BLaER1 treated with 17β-estradiol and CSF1 and Interleukin-3, amounts not matched to agents 10 nM and 100 nM (cell line): Measurements from ENCODE around the gene AATF.

Experiments used
- H3K27ac ChIP-seq, 11 experiments: shearing (Covaris generic); formaldehyde crosslinking; 2 replicates each; pipeline ENCODE4 v1.8.1; 2022
- H3K27me3 ChIP-seq, 11 experiments: shearing (Covaris generic); formaldehyde crosslinking; 2 replicates each; pipeline ENCODE4 v1.8.1; 2022
- H3K36me3 ChIP-seq, 11 experiments: shearing (Covaris generic); formaldehyde crosslinking; 2 replicates each; pipeline ENCODE4 v1.8.1; 2022
- H3K4me1 ChIP-seq, 10 experiments: shearing (Covaris generic); formaldehyde crosslinking; 2 replicates each; pipeline ENCODE4 v1.8.1; 2022
- H3K4me2 ChIP-seq, 11 experiments: shearing (Covaris generic); formaldehyde crosslinking; 2 replicates each; pipeline ENCODE4 v1.8.1; 2022
- H3K4me3 ChIP-seq, 10 experiments: shearing (Covaris generic); formaldehyde crosslinking; 2 replicates each; pipeline ENCODE4 v1.8.1; 2022
- H3K9ac ChIP-seq, 11 experiments: shearing (Covaris generic); formaldehyde crosslinking; 2 replicates each; pipeline ENCODE4 v1.8.1; 2022
- H3K9me3 ChIP-seq, 11 experiments: shearing (Covaris generic); formaldehyde crosslinking; replicated peaks in 1 of 11; 2 replicates each; pipeline ENCODE4 v1.8.1; 2022
- H4K20me1 ChIP-seq, 11 experiments: shearing (Covaris generic); formaldehyde crosslinking; 2 replicates each; pipeline ENCODE4 v1.8.1; 2022
- Cebpa-rat ChIP-seq, 11 experiments: shearing (Covaris generic); IDR thresholded peaks; 2 replicates each; pipeline ENCODE4 v1.8.1; 2022

The AATF gene

GRCh38 chr17:36918211-36918691, 30.5 kb upstream of the AATF start:
- no peak overlapping the region for H3K4me3 ChIP-seq
- H3K36me3 ChIP-seq = no peaks in the 10 kb centered on the region
- H3K4me1 ChIP-seq = peaks cover 0 to 16% (median 0%) of the 10 kb centered on the region in 10 experiments; a peak in 5 of 20 replicates
- H4K20me1 ChIP-seq = peaks cover 0 to 19% (median 0%) of the 10 kb centered on the region in 11 experiments; a peak in 7 of 22 replicates
- H3K4me2 ChIP-seq = no peak overlapping the region; a peak in 1 of 22 replicates
- H3K27me3 ChIP-seq = peaks cover 40 to 56% (median 47%) of the 10 kb centered on the region in 11 experiments
- no peak overlapping the region; a peak in 1 of 22 replicates for H3K9ac ChIP-seq
- no peaks in the 10 kb centered on the region for H3K9me3 ChIP-seq
- no peak overlapping the region for H3K27ac ChIP-seq
- TF ChIP-seq Cebpa-rat (IDR thresholded peaks at IDR 0.05) = no peak

GRCh38 chr17:36919407-36919968, 29.3 kb upstream of the AATF start:
- Histone ChIP-seq H3K36me3 (no peaks in the 10 kb centered on the region), H3K4me1 (peaks cover 0 to 16% (median 0%) of the 10 kb centered on the region in 10 experiments; a peak in 5 of 20 replicates), H3K4me2 (no peak overlapping the region), H3K9ac (no peak overlapping the region), H3K9me3 (no peaks in the 10 kb centered on the region), H3K27ac (no peak overlapping the region), H3K27me3 (peaks cover 40 to 64% (median 52%) of the 10 kb centered on the region in 11 experiments), H4K20me1 (peaks cover 0 to 19% (median 0%) of the 10 kb centered on the region in 11 experiments; a peak in 7 of 22 replicates), H3K4me3 (no peak overlapping the region)
- no peak for TF ChIP-seq Cebpa-rat (IDR thresholded peaks at IDR 0.05)

GRCh38 chr17:36920032-36921005, 28.4 kb upstream of the AATF start:
- no peaks in the 10 kb centered on the region for H3K9me3 ChIP-seq
- peaks cover 0 to 16% (median 0%) of the 10 kb centered on the region in 10 experiments; a peak in 5 of 20 replicates for H3K4me1 ChIP-seq
- H3K27ac ChIP-seq = no peak overlapping the region
- peaks cover 40 to 67% (median 57%) of the 10 kb centered on the region in 11 experiments for H3K27me3 ChIP-seq
- no peak overlapping the region for H3K4me3 ChIP-seq
- no peak overlapping the region for H3K9ac ChIP-seq
- H4K20me1 ChIP-seq = peaks cover 0 to 19% (median 0%) of the 10 kb centered on the region in 11 experiments; a peak in 7 of 22 replicates
- H3K36me3 ChIP-seq = no peaks in the 10 kb centered on the region
- TF ChIP-seq Cebpa-rat (IDR thresholded peaks at IDR 0.05) = no peak
- H3K4me2 ChIP-seq = peak overlapping the region in 2 of 11 experiments; percentile 10 to 18; a peak in 4 of 22 replicates

GRCh38 chr17:36921095-36921851, 27.5 kb upstream of the AATF start:
- H3K9me3 ChIP-seq = no peaks in the 10 kb centered on the region
- no peak overlapping the region for H3K9ac ChIP-seq
- H3K36me3 ChIP-seq = no peaks in the 10 kb centered on the region
- TF ChIP-seq Cebpa-rat (IDR thresholded peaks at IDR 0.05) = no peak
- H3K4me2 ChIP-seq = no peak overlapping the region; a peak in 1 of 22 replicates
- H4K20me1 ChIP-seq = peaks cover 0 to 19% (median 0%) of the 10 kb centered on the region in 11 experiments; a peak in 7 of 22 replicates
- H3K4me3 ChIP-seq = no peak overlapping the region
- no peak overlapping the region for H3K27ac ChIP-seq
- H3K4me1 ChIP-seq = peaks cover 0 to 16% (median 0%) of the 10 kb centered on the region in 10 experiments; a peak in 5 of 20 replicates
- H3K27me3 ChIP-seq = peaks cover 40 to 75% (median 60%) of the 10 kb centered on the region in 11 experiments

GRCh38 chr17:36922175-36922574, 26.6 kb upstream of the AATF start:
- Histone ChIP-seq H3K27ac (no peak overlapping the region), H3K4me3 (no peak overlapping the region), H3K9ac (no peak overlapping the region), H3K36me3 (no peaks in the 10 kb centered on the region), H4K20me1 (peaks cover 0 to 19% (median 0%) of the 10 kb centered on the region in 11 experiments; a peak in 7 of 22 replicates), H3K4me1 (peaks cover 0 to 16% (median 0%) of the 10 kb centered on the region in 10 experiments; a peak in 5 of 20 replicates), H3K9me3 (no peaks in the 10 kb centered on the region), H3K4me2 (no peak overlapping the region), H3K27me3 (peaks cover 42 to 84% (median 68%) of the 10 kb centered on the region in 11 experiments)
- no peak for TF ChIP-seq Cebpa-rat (IDR thresholded peaks at IDR 0.05)

GRCh38 chr17:36923814-36924221, 24.9 kb upstream of the AATF start:
- peaks cover 10 to 25% (median 14%) of the 10 kb centered on the region in 10 experiments for H3K4me1 ChIP-seq

GRCh38 chr17:36926226-36926625, 22.5 kb upstream of the AATF start:
- Histone ChIP-seq H3K36me3 (no peaks in the 10 kb centered on the region), H3K27me3 (peaks cover 45 to 90% (median 82%) of the 10 kb centered on the region in 11 experiments), H3K9me3 (no peaks in the 10 kb centered on the region), H3K4me1 (peaks cover 10 to 16% (median 14%) of the 10 kb centered on the region in 10 experiments), H3K4me3 (no peak overlapping the region), H3K4me2 (no peak overlapping the region), H3K9ac (no peak overlapping the region), H4K20me1 (peaks cover 0 to 22% (median 10%) of the 10 kb centered on the region in 11 experiments; a peak in 15 of 22 replicates), H3K27ac (no peak overlapping the region)
- no peak for TF ChIP-seq Cebpa-rat (IDR thresholded peaks at IDR 0.05)

More at GRCh38 chr17:36923814-36924221, 24.9 kb upstream of the AATF start:
- no peak overlapping the region for H3K9ac ChIP-seq
- no peak overlapping the region for H3K27ac ChIP-seq
- no peaks in the 10 kb centered on the region for H3K9me3 ChIP-seq
- no peak overlapping the region for H3K4me2 ChIP-seq
- TF ChIP-seq Cebpa-rat (IDR thresholded peaks at IDR 0.05) = no peak
- peaks cover 45 to 90% (median 82%) of the 10 kb centered on the region in 11 experiments for H3K27me3 ChIP-seq
- peaks cover 0 to 19% (median 0%) of the 10 kb centered on the region in 11 experiments; a peak in 7 of 22 replicates for H4K20me1 ChIP-seq
- H3K36me3 ChIP-seq = no peaks in the 10 kb centered on the region
- H3K4me3 ChIP-seq = no peak overlapping the region

GRCh38 chr17:36926701-36927100, 22.1 kb upstream of the AATF start:
- Histone ChIP-seq H3K4me2 (no peak overlapping the region), H3K4me1 (peaks cover 10 to 17% (median 14%) of the 10 kb centered on the region in 10 experiments)

More at GRCh38 chr17:36926701-36927100, 22.1 kb upstream of the AATF start:
- no peak for TF ChIP-seq Cebpa-rat (IDR thresholded peaks at IDR 0.05)
- Histone ChIP-seq H3K9me3 (no peaks in the 10 kb centered on the region), H3K9ac (no peak overlapping the region), H4K20me1 (peaks cover 0 to 23% (median 14%) of the 10 kb centered on the region in 11 experiments; a peak in 15 of 22 replicates), H3K36me3 (no peaks in the 10 kb centered on the region), H3K4me3 (no peak overlapping the region), H3K27ac (no peak overlapping the region), H3K27me3 (peaks cover 45 to 90% (median 82%) of the 10 kb centered on the region in 11 experiments)
